H1 (cell line): ENCODE results near the gene CD48. TPM values are rescaled to one million over a fixed set of nuclear protein-coding genes. Genes with fewer than 3 reads are reported as not detected.

ENCODE experiments used
- HDAC2 ChIP-seq, 2 experiments: fragments of 300-600 bp in 1 of 2; sonication (generic) in 1 of 2; IDR thresholded peaks; 2 replicates each; pipeline ENCODE4 v1.6.1; 2011 to 2012; ENCODE audit warnings: low read depth in 2 of 2, low read length in 2 of 2, mild to moderate bottlenecking in 2 of 2, moderate library complexity in 2 of 2, borderline replicate concordance in 1 of 2, inconsistent platforms in 1 of 2
- KDM4A ChIP-seq: IDR thresholded peaks from one replicate; pipeline ENCODE4 v1.7.1; 2012; ENCODE audit warnings: low read depth, mild to moderate bottlenecking, moderate library complexity, low read length, inconsistent platforms; ENCODE audit not compliant: severe bottlenecking
- KDM5A ChIP-seq: fragments of 200-600 bp; IDR thresholded peaks from 2 replicates; pipeline ENCODE4 v1.7.1; 2012; ENCODE audit warnings: mild to moderate bottlenecking, low read length, inconsistent platforms, mixed read lengths
- RFX5 ChIP-seq: IDR thresholded peaks from 2 replicates; pipeline ENCODE4 v1.6.1; 2011; ENCODE audit warnings: low read depth, low read length, improper control_type of control experiment, borderline replicate concordance
- SIX5 ChIP-seq: IDR thresholded peaks from 2 replicates; pipeline ENCODE4 v1.6.1; 2011; ENCODE audit warnings: mild to moderate bottlenecking, low read depth, low read length
- SP4 ChIP-seq: IDR thresholded peaks from 2 replicates; pipeline ENCODE4 v1.6.1; 2012; ENCODE audit warnings: low read length, inconsistent platforms
- TBP ChIP-seq: IDR thresholded peaks from 2 replicates; pipeline ENCODE4 v1.6.1; 2011; ENCODE audit warnings: low read depth, low read length, improper control_type of control experiment
- TCF12 ChIP-seq: IDR thresholded peaks from 2 replicates; pipeline ENCODE4 v1.6.1; 2011; ENCODE audit warnings: low read depth, mild to moderate bottlenecking, low read length
- polyA plus RNA-seq, 7 experiments: library from polyadenylated mRNA; depleted of rRNA in 3 of 7; stranded (reverse) in 5 of 7; unstranded in 2 of 7; fragments of >200 nt in 5 of 7; fragments of 200-250 nt in 2 of 7; gene quantifications; 1 replicate in 5 of 7; 2 replicates in 1 of 7; 4 replicates in 1 of 7; pipeline versions ENCODE4 v1.2.1 to v1.2.3, GENCODE V29; 2011 to 2013; ENCODE audit warnings: missing spikeins in 2 of 7, mixed read lengths in 2 of 7
- total RNA-seq: library from RNA; stranded (reverse); fragmentation: NEBNext Ultra II Directional; extraction: Animal tissue kit (Norgen Biotek cat#: 25700); gene quantifications from 2 replicates; pipeline ENCODE4 v1.2.1, GENCODE V29; 2021
- TF ChIP-seq, protein P1 (sequence below): fragments of 300-600 bp; sonication (generic); IDR thresholded peaks from 2 replicates; pipeline ENCODE4 v1.7.1; 2012; ENCODE audit warnings: low read length, moderate library complexity, mild to moderate bottlenecking, inconsistent platforms; ENCODE audit not compliant: insufficient replicate concordance
- TF ChIP-seq, protein P2 (sequence below): IDR thresholded peaks from 2 replicates; pipeline ENCODE4 v1.6.1; 2012; ENCODE audit warnings: low read length, inconsistent platforms

The CD48 gene
- total and polyA plus RNA-seq, 2 of the 8 experiments (the other 6 are each of a cell fraction or from before 2014, with no cell fraction given), result 0.08 TPM; not detected in 1

DNA sequence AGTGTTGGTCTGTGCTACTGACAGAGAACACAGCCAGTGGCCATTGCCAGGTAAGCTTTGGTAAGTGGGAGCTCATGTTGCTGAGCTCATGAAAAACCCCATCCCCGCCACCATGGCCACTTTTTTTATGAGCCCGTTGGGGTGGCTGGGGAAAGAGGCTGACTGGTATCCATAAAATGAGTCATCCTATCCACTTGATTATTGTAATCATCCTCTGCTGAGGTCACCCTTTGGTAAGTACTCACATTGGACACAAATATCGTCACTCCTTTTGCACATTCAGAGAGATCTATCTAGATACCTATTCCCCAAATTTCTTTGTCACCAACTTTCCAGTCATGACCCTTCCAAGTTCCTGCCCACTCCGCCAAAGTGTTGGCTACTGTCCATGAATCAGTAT lies 49.4 kb upstream of the CD48 start (continued):
- TF ChIP-seq, protein P1, sequence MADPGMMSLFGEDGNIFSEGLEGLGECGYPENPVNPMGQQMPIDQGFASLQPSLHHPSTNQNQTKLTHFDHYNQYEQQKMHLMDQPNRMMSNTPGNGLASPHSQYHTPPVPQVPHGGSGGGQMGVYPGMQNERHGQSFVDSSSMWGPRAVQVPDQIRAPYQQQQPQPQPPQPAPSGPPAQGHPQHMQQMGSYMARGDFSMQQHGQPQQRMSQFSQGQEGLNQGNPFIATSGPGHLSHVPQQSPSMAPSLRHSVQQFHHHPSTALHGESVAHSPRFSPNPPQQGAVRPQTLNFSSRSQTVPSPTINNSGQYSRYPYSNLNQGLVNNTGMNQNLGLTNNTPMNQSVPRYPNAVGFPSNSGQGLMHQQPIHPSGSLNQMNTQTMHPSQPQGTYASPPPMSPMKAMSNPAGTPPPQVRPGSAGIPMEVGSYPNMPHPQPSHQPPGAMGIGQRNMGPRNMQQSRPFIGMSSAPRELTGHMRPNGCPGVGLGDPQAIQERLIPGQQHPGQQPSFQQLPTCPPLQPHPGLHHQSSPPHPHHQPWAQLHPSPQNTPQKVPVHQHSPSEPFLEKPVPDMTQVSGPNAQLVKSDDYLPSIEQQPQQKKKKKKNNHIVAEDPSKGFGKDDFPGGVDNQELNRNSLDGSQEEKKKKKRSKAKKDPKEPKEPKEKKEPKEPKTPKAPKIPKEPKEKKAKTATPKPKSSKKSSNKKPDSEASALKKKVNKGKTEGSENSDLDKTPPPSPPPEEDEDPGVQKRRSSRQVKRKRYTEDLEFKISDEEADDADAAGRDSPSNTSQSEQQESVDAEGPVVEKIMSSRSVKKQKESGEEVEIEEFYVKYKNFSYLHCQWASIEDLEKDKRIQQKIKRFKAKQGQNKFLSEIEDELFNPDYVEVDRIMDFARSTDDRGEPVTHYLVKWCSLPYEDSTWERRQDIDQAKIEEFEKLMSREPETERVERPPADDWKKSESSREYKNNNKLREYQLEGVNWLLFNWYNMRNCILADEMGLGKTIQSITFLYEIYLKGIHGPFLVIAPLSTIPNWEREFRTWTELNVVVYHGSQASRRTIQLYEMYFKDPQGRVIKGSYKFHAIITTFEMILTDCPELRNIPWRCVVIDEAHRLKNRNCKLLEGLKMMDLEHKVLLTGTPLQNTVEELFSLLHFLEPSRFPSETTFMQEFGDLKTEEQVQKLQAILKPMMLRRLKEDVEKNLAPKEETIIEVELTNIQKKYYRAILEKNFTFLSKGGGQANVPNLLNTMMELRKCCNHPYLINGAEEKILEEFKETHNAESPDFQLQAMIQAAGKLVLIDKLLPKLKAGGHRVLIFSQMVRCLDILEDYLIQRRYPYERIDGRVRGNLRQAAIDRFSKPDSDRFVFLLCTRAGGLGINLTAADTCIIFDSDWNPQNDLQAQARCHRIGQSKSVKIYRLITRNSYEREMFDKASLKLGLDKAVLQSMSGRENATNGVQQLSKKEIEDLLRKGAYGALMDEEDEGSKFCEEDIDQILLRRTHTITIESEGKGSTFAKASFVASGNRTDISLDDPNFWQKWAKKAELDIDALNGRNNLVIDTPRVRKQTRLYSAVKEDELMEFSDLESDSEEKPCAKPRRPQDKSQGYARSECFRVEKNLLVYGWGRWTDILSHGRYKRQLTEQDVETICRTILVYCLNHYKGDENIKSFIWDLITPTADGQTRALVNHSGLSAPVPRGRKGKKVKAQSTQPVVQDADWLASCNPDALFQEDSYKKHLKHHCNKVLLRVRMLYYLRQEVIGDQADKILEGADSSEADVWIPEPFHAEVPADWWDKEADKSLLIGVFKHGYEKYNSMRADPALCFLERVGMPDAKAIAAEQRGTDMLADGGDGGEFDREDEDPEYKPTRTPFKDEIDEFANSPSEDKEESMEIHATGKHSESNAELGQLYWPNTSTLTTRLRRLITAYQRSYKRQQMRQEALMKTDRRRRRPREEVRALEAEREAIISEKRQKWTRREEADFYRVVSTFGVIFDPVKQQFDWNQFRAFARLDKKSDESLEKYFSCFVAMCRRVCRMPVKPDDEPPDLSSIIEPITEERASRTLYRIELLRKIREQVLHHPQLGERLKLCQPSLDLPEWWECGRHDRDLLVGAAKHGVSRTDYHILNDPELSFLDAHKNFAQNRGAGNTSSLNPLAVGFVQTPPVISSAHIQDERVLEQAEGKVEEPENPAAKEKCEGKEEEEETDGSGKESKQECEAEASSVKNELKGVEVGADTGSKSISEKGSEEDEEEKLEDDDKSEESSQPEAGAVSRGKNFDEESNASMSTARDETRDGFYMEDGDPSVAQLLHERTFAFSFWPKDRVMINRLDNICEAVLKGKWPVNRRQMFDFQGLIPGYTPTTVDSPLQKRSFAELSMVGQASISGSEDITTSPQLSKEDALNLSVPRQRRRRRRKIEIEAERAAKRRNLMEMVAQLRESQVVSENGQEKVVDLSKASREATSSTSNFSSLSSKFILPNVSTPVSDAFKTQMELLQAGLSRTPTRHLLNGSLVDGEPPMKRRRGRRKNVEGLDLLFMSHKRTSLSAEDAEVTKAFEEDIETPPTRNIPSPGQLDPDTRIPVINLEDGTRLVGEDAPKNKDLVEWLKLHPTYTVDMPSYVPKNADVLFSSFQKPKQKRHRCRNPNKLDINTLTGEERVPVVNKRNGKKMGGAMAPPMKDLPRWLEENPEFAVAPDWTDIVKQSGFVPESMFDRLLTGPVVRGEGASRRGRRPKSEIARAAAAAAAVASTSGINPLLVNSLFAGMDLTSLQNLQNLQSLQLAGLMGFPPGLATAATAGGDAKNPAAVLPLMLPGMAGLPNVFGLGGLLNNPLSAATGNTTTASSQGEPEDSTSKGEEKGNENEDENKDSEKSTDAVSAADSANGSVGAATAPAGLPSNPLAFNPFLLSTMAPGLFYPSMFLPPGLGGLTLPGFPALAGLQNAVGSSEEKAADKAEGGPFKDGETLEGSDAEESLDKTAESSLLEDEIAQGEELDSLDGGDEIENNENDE, result no peak
- TF ChIP-seq SP4, result no peak
- TF ChIP-seq RFX5, result no peak
- no peak for TF ChIP-seq KDM4A
- no peak for TF ChIP-seq HDAC2 (IDR thresholded peaks at IDR 0.05; ENCODE audit: borderline replicate concordance in 1 of 2, low read depth in 2 of 2, low read length in 2 of 2)
- TF ChIP-seq, protein P2, sequence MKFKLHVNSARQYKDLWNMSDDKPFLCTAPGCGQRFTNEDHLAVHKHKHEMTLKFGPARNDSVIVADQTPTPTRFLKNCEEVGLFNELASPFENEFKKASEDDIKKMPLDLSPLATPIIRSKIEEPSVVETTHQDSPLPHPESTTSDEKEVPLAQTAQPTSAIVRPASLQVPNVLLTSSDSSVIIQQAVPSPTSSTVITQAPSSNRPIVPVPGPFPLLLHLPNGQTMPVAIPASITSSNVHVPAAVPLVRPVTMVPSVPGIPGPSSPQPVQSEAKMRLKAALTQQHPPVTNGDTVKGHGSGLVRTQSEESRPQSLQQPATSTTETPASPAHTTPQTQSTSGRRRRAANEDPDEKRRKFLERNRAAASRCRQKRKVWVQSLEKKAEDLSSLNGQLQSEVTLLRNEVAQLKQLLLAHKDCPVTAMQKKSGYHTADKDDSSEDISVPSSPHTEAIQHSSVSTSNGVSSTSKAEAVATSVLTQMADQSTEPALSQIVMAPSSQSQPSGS, result no peak
- no peak for TF ChIP-seq KDM5A
- TF ChIP-seq TCF12, result no peak
- TF ChIP-seq TBP, result no peak
- no peak for TF ChIP-seq SIX5
